GM21737 (cell line): ENCODE data around the gene ICAM5.
"Not testable (repeated sequence)": the region's sequence is repeated elsewhere in the genome, so short reads cannot be mapped to it uniquely, and the experiment has no call there.

Experiments used
- ATAC-seq: cut with Tn5 transposase; IDR thresholded peaks from one replicate; pipeline ENCODE4 v1.9.1; 2021; ENCODE audit warnings: mild to moderate bottlenecking, moderate library complexity; ENCODE audit not compliant: unreplicated experiment

ICAM5 gene

DNA sequence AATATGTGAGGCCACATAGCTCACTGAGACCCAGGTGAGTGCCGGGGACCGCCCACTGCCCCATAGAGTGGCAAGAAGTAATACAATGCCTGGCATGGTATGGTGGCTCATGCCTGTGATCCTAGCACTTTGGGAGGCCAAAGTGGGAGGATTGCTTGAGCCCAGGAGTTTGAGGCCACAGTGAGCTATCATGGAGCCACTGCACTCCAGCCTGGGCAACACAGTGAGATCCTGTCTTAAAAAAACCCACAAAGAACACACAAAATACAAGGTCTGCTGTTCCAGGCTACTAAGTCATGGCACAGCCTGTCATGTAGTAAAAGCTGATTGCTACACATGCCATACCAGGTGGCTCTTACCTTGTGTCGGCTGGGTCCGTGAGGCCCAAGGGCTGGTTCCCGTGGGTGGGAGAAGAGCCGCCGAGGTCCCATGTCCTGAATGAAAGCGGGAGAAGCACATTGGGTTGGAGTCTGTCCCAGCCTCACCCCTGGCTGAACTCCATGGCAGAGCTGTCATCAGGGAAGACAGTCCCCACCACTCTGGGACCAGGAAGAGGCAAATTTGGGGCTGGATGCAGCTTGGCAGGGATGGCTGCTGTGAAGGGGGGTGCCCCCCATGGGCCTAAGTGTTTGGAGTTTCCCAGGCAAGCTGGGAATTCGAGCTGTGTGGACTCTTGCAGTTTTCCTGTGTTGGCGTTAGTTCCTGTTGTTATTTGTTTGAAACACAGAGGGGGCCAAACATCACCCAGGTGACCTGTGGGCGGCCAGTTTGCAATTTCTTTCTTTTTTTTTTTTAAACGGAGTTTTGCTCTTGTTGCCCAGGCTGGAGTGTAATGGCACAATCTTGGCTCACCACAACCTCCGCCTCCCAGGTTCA is 29.3 kb downstream of the ICAM5 start:
- ATAC-seq: no peak

DNA sequence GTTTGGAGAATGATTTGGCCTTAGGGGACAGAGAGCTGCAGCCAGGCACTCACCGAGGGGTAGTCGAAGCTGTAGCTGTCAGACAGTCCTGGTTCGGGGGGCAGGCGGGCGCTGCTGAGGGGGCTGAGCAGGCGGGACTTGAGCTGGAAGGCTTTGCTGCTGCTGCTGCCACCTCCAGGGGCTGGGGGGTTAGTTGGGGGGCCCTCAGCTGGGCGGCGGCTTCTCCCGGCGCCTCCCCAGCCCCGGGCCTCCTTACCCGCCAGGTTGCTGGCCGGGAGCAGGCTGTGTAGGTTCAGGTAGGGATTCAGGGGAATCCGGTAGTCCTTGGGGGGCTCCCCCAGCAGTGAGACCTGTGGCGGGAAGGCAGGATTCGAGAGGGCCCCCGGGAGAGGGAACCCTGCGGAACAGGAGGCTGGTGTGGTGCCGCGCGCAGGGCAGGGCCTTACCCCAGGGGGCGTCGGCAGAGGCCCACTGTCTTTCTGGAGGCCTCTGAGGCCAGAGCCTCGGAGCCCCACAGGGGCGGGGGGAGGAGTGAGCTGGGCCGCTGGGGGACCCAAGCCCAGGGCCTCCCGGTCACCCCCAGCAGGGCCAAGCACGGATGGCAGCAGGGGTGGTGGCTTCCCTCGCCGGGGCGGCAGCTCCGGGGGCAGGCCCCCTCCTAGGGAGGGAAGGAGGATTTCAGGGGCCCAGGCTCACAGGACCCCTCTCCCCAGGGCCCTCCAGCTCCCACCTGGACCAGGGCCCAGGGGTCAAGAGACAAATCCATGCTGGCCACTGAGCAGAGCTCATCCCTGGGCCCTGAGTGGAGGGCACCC is 31.1 kb downstream of the ICAM5 start:
- ATAC-seq: no peak

DNA sequence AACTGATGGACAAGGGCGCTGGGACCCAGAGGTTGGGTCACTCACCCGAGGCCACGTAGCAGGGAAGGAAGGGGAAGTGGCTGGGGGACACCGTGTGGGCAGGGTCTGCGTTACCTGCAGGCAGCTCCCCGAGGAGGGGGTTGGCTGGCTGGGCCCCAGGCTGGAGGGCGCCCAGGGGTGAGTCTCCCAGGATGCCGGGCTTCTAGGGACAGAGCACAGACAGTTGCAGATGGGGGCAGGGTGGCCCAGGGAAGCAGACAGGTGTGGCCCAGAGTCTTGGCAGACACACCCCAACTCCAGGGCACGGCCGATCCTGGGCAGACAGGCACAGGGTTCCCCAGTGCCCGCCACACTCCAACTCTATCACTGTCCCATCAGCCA is 31.7 kb downstream of the ICAM5 start:
- no peak for ATAC-seq

DNA sequence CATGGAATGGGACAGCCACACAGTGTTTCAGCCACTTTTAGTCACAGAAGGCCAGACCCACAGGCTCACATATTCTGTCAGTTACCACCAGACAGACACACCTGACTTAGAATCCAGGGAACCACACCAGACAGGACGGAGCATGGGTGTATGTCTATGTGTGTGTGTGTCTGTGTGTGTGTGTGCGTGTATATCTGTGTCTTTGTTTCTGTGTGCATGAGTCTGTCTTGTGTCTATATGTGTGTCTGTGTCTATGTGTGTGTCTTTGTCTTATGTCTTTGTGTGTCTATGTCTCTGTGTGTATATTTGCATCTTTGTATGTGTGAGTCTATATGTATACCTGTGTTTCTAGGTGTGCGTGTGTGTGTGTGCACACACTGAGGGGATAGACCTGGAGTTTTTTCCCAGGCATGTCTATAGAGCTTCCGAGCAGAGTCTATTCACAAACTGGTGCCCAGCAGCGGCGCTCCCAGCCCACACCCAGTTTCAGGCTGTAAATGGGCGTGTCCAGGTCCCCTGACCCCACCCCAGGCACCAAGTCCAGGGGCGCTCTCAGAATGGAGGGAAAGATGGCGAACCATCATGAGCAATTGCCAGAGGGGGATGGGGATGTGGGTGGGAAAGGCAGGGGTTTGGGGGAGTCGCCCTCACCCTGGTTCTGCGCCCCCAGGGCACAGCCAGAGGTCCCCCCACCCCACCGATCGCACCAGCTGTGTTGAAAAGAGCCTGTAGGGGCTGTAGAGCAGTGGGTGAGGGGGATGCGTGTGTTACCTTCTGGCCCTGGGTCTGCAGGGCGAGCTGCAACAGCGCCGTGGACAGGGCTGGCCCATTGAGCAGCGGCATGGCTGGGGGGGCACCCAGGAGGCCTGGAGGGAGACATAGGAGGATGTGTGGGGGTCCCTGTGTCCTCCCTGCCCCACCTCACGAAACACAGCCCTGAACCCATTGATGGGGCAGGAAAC is 32.4 kb downstream of the ICAM5 start:
- ATAC-seq: no peak

DNA sequence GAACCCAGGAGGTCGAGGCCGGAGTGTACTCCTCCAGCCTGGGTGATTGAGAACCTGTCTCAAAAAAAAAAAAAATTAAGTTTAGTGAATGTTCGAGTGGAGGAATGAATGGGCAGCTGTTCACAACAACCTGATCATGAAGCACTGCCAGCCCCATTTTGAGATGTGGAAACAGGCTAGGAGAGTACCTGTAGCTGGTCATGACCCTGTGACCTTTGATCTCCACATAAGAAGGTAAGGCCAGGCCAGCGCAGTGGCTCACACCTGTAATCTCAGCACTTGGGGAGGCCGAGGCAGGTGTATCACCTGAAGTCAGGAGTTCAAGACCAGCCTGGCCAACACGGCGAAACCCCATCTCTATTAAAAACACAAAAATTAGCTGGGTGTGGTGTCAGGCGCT is 36.0 kb downstream of the ICAM5 start:
- ATAC-seq: no peak

DNA sequence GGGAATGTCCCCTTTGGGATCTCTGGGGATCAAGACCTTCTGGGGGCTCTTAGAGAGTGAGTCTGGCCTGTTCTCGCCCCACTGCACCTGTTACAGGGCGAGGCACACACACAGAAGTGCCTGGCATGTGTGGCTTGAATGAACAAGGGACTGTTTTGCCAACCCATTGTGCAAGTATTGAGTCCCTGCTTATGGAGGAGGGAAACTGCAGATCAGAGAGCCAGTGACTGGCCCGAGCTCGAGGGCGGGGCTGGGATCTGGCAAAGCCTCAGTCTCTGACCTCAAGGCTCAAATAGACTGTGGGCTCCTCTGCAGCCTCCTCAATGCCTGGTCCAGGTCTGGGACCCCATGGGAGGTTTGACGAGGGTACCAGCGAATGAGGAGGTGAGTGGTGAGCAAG is 38.0 kb downstream of the ICAM5 start:
- no peak for ATAC-seq

DNA sequence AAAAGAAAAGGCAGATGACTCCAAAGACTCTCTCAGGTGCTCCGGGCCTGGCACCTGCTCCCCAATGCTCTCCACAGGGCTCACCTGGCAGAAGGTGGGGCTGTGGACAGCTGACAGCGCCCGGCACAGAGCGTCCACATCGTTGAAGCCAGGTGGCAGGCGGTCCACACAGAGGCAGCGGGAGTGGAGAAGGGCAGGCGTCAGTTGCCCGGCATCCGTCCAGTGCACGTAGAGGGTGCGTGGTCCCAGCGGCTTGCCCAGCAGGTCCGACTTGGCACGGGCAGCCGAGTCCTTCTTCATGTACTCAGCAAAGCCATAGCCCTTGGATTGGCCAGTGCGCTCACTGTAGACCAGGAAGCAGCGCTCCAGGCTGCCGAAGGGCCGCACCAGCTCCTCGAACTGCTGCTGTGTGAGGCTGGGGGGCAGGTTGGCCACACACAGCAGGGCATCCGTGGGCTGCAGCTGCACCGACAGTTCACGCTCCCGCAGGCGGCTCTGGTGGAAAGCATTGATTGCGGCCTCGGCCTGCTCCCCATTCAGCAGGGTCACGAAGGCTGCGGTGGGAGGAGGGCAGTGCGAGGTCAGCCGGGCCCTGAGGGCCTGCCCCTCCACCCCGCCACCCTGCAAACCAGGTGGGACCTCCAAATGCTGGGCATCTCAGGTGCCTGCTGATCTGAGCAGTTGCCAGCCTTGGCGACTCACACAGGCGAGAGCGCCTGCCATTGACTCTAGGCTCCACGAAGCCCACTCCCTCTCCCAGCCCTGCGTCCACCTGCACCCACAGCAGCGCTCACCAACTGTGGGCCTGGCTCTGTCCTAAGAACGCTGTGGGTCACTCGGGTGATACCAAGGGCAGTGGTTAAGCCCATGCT is 39.0 kb downstream of the ICAM5 start:
- no peak for ATAC-seq

DNA sequence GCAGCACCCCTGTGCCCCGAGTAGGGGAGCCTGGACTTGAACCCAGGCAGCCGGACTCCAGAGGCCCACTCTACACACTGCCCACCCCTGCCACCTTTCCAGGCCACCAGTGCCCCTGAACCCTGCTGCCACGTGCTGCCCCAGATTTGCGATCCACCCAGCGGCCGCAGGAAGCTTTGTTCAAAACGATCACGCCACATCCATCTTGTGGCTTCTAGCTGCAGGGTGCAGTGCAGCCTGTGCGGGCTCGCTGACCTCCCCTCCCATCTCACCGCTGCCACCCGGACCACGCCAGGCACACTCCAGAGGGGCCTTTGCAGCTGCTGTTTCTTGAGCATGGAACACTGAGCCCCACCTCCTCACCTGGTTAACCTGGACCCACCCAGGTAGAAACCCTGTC is 39.8 kb downstream of the ICAM5 start:
- no peak for ATAC-seq

DNA sequence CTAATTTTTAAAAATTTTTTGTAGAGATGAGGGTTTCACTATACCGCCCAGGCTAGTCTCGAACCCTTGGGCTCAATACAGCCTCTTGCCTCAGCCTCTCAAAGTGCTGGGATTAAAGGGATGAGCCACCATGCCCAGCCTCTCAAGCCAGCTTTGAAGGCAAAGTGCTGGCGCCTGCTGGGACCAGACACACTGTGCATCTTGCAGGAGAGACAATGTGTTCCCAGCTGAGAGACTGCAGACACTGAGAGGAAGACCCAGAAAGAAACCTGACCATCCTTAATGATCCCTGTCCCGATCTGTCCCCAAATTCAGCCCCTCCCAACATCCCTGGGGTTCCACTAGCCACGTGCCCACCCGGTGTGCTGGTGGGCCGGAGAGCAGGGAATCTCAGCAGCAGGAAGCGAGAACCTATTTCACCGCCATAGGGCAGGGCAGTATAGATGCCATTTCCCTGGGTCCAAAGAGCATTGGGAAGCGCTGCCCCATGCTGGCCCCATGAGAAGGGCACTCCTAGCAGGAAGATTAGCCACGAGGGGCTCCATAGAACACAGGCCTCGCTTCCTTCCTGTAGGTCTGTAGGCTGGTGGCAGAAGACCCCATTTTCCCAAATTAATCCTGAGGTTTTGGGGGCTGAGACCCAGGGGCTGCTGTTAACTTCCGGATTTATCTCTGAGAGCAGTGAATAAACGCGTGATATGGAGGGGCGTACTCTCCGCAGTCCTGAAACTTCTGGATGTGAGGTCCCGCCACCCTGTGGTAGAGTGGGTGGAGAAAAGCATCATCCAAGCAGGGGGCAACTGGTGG is 42.6 kb downstream of the ICAM5 start:
- no peak for ATAC-seq

DNA sequence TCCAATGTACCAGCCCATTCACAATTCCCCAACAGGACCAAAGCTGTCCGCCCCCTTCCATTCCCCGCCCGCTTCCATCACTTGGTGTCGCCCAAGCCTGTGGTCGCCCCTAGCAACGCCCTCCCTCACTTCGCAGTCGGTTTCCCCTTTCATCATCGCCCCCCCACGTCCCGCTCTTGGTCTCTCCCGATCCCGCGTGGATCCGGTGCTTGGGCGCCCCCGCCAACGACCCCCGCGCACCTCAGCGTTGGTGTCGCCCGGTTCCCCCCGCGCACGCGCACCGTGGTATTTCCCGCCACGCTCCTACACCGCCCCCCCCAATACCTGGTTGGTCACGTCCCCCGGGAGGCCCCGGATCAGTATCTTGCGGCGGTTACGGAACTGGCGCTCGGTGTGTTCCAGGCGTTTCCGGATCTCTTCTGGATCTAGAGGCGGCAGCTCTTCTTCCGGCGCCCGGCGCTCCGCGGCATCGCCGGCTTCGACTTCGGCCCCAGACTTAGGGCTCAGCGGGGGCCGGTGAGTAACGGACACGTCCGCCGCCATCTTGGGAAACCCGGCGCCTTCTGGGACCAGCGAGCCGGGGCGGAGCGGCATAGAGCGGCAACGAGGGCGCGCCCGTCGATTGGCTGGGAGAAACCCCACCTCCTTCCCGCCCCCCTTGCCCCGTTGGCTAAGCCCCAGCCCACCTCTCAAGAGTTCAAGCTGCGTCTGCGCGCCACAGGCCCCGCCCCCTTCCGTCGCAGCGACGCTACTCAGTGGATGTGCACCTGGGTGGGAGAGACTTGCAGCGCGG is 43.4 kb downstream of the ICAM5 start, which contains the start of gene RAVER1:
Gene RAVER1 (minus strand): TSS at position 565 of the 793 bp plus-strand sequence. CDS start 22 bp downstream, at position 543.
- peak; percentile 79 for ATAC-seq

DNA sequence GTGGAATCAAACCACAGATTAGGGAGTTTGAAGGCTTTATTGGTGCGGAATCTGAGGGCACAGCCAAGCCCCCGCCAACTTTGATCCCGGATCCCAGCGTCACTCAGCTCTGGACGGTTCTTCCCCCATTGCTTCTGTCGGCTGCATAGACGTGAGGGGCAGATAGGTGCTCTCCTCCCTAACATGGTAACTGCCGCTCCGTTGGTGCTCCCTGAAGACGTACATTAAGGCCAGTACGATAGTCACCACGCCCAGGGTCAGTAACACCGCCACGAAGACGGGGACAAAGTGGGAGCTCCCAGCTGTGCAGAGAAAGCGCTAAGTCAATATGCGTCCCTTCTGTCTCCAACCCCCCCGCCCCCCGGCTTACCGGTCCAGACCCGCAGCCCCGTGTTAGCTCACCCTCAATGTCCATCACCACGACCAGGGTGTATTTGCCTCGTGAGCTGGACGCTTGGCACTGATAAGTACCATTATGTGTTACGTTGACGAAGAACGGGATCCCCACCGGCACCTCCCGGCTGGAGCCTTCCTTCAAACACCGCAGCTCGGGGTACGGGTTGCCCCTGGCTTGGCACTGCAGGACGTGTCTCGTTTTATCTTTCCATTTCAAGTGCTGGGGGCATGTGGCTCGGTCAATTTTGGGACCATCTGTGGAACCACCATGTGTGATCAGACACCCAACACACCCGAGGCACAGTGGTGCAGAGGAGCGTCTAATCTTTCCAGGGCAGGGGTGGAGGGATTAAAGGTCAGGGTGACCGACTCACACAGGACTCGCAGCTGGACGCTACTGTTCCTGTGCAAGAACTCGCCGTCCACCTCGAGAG is 44.2 kb downstream of the ICAM5 start:
- ATAC-seq: peak; percentile 1

DNA sequence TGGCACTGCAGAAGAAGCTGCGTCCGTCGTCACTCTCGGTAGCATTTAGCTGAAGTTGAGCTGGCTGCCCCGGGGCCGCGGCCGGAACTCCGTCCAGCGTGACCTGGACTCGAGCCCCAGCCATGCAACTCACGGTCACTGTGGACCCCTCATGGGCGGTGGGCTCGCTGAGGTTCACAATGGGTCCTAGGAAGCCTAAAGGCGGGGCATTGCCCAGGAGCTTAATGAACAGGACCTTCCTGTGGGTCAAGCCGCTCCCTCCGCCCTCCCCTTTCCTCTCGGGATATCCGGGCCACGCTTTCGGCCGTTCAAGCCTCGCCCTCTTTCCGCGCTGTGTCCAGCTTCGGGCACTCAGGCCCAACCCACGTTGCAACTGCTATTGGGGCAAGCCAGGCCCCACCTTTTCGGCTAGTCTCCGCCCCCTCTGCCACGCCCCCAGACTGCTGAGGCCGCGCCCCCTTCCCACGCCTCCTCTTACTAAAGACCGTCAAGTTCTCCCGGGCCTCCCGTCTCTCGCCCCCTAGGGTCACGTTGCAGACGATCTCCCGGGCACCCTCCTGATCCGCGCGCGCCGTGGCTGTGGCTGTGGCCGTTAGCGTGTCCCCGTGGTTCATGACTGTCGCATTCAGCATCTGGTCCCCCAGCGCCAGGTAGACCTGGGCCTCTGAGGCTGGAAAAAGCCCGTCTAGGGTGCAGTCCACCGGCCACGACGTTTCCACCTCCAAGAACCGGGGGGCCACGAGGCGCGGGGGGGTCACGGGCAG is 45.0 kb downstream of the ICAM5 start:
- no peak for ATAC-seq

DNA sequence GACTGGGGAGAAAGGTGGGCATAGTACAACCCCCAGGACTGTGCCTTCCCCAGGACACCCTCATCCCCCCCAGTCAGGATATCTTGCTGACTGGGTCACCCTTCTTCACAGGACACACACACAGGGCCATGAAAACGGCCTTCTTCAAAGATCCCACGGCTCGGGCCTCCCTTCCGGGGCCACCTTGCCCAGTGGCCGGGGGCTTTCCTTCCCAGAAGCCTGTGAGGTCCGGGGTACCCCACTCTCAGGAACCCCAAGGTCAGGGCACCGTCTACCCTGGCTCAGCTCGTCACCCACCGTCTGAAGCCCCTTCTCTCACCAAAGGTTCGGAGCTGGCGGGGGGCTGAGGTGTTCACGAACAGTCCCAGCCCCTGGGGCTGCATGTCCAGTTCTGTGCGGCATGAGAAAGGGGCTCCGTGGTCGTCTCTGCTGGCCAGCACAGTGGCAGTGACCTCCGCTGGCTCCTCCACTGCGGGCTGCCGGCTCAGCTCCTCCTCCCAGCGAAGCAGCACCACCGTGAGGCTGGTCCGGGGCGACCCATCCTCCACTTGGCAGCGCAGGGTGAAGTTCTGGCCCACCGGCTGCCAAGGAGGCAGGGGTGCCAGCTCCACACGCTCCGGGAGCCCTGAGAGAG is 45.7 kb downstream of the ICAM5 start:
- no peak for ATAC-seq

DNA sequence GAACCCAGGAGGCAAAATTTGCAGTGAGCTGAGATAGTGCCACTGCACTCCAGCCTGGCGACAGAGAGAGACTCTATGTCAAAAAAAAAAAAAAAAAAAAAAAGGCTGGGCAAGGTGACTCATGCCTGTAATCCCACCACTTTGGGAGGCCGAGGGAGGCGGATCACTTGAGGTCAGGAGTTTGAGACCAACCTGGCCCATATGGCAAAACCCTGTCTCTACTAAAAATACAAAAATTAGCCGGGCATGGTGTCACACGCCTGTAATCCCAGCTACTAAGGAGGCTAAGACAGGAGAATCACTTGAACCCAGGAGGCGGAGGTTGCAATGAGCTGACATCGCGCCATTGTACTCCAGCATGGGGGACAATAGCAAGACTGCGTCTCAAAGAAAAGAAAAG is 47.0 kb downstream of the ICAM5 start:
- not testable (repeated sequence) for ATAC-seq

DNA sequence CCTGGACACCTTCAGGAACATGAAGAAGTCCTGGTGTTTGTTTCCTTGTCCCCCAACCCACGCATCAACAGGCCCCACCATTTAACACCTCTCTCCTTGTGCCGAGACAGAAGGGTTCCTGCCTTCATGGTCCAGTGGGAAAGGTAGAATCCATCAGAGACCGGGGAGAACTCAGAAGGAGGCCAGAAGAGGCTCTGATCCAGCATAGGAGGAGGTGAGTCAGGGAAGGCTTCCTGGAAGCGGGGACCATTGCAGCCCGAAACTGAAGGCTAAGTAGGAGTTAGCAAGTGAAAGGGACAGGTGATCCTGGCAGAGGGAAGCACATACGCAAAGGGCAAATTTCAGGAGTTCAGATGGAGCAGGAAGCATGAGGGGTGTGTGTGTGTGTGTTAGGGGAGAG is 49.2 kb downstream of the ICAM5 start:
- ATAC-seq: no peak

DNA sequence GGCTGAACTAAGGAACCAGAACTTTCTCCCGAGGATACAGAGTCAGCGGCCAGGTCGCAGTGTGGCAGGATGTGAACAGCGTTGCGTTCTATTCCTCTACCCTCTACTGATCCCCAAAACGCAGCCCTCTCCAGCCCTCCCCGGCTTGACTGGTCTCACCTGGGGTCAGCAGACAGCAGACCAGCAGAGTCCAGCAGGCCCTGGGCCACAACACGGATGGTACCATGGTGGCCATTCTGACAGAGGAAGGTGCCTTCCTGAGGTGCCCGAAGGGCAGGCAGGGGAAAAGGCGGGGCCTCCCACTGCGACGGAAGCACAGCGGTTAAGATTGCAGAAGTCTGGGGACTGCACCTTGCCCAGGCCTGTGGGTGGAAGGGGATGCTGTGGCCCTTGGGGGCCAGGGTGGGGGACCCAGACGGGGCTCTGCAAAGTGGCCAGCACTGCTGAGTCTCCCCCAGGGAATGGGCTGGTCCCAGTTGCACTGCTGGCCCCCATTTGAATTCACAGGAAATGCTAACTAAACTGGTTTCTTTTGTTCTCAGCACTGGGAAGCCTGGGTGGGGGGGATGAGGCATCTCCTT is 49.7 kb downstream of the ICAM5 start, which contains the start of gene ICAM3:
Gene ICAM3 (minus strand): TSS at position 245 of the 581 bp plus-strand sequence. CDS start 10 bp downstream, at position 235.
- peak; percentile 72 for ATAC-seq
